ENCODE data around the gene DMAC1. TPM values are rescaled to one million over a fixed set of nuclear protein-coding genes. Genes with fewer than 3 reads are reported as not detected.

Gene DMAC1
- total RNA-seq, 2 experiments from 2014 or later: 51.1 to 52.1 TPM

DNA sequence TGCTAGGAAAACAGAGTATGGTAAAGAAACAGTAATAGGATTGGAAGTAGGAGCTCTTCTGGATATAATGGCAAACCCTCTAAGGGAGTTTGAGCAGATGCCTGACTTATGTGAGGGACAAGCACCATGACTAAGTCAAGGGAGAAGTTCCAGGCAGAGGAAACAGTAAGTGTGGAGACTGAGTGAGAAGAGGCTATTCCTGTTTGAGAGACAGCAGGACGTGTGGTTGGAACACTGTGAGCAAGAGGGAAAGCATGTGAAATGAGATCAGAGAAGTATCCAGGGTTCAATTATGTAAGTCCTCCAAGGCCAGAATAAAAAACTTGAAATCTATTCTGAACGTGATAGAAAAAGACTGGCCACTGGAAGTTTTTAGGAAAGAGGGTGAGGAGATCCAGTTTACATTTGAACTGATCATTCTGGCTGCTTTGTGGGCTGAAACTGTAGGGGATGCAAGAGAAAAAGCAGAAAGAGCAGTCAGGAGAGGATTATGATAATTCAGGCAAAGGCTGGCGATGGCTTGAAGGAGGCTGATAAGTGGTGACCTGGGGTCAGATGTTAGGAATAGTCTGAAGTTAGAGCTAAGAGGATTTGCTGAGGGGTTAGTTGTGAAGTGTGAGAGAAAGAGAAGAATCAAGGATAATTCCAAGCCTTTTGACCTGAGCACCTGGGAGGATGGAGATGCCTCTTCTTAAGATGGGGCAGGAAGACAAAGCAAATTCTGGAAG is 19.2 kb downstream of the DMAC1 start:
- no peak overlapping the region for H3K27ac Mint-ChIP-seq
- H3K4me1 Mint-ChIP-seq (ENCODE audit: low read depth): no peaks in the 10 kb centered on the region
- DNase-seq: no peak
- no peaks in the 10 kb centered on the region for H3K9me3 Mint-ChIP-seq
- intact Hi-C loops (cut with micrococcal nuclease): no loop called here
- no peak overlapping the region for H3K4me3 Mint-ChIP-seq
- no peaks in the 10 kb centered on the region for H3K27me3 Mint-ChIP-seq (ENCODE audit: low read depth)
- no peaks in the 10 kb centered on the region for H3K36me3 Mint-ChIP-seq (ENCODE audit: low read depth)
- CTCF ChIA-PET: no interaction called here

DNA sequence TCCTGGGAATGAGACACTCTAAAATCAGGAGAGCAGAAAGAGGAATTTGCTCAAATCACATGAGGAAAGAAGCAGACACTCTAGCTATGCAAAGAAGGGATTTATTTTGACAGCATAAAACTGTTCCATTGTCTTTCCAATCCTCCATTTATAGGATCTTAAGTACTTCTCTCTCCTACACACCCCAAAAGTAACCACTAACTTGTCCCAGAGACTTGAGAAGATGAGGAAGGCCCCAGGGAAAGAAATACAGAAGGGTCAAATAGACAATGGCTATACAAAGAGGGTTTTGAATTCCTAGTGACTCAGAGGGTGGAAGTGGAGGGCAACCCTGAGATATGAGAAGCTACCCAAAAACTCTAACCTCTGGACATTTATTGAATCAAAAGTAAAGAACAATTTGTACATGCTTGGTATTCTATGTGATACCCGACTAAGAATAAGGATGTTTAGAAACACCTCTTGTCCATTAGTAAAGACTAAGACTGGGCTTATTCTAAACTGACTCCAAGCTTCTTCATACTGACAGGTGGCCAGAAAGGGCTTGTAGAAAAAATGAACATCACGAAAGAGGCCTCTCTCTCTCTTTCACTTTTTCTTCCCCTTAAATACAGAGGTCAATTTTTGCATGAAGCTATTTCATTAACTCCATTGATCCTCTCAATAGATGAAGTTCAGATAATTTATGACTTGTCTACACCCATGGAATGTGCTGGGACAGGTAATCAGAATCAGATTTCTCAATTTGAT is 20.6 kb downstream of the DMAC1 start:
- CTCF ChIA-PET: no interaction called here
- Mint-ChIP-seq H3K9me3 (no peaks in the 10 kb centered on the region), H3K27ac (no peak overlapping the region)

DNA sequence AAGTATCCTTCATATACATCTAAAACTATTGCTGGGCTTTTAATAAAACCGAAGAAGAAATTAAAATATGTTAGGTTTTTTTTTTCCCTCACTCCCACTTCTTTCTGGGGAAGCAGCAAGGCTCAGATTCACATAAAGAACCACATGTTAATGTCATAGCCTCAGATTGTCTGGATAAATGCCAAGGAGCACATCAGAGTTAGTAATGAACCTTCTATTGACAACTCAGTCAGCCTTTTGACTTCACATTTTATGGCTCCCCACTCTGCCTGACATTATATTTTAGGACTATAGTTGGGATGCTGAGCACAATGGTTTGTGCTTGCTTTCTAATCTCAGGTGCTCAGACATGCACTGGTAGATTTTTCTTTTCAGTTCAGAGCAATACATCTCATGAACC is 21.8 kb downstream of the DMAC1 start:
- Mint-ChIP-seq H3K27ac (no peak overlapping the region), H3K4me1 (ENCODE audit: low read depth) (no peaks in the 10 kb centered on the region), H3K4me3 (no peak overlapping the region), H3K9me3 (no peaks in the 10 kb centered on the region), H3K36me3 (ENCODE audit: low read depth) (no peaks in the 10 kb centered on the region), H3K27me3 (ENCODE audit: low read depth) (no peaks in the 10 kb centered on the region)
- intact Hi-C loops (cut with micrococcal nuclease): no loop called here
- CTCF ChIA-PET: no interaction called here
- DNase-seq: no peak

More for the DNA sequence above, 20.6 kb downstream of the DMAC1 start:
- Mint-ChIP-seq H3K27me3 (ENCODE audit: low read depth) (no peaks in the 10 kb centered on the region), H3K36me3 (ENCODE audit: low read depth) (no peaks in the 10 kb centered on the region), H3K4me3 (no peak overlapping the region), H3K4me1 (ENCODE audit: low read depth) (no peaks in the 10 kb centered on the region)
- intact Hi-C loops (cut with micrococcal nuclease): no loop called here
- DNase-seq: no peak

DNA sequence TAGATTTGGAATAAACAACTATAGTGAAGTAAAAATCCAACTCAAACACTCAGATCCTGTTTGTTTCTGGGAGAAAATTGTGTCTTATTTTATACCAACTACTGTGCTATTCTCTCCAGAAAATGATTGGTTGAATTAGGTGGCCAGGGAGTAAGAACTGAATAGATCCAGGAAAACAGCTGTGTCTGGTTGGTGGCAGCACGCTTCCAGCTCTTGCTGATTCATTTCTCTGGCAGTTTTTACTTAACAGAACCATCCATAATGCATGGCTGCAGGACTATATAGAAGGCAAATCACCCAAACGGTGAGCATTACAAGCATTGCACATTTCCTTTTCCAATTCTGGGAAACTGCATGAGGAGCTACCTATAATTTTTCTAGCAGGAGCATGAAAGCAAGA is 29.5 kb downstream of the DMAC1 start:
- CTCF ChIA-PET: interaction anchor here (1.3 kb wide), 1 partner anchor 12 kb away, joined by 3 read pairs; no protein-coding TSS in a partner anchor
- peaks cover 2% of the 10 kb centered on the region for H3K27me3 Mint-ChIP-seq (ENCODE audit: low read depth)
- no peak for DNase-seq
- no peak overlapping the region for H3K4me3 Mint-ChIP-seq
- peaks cover 3% of the 10 kb centered on the region for H3K9me3 Mint-ChIP-seq
- H3K27ac Mint-ChIP-seq: no peak overlapping the region
- H3K4me1 Mint-ChIP-seq (ENCODE audit: low read depth): no peaks in the 10 kb centered on the region
- H3K36me3 Mint-ChIP-seq (ENCODE audit: low read depth): no peaks in the 10 kb centered on the region
- intact Hi-C loops (cut with micrococcal nuclease): no loop called here

DNA sequence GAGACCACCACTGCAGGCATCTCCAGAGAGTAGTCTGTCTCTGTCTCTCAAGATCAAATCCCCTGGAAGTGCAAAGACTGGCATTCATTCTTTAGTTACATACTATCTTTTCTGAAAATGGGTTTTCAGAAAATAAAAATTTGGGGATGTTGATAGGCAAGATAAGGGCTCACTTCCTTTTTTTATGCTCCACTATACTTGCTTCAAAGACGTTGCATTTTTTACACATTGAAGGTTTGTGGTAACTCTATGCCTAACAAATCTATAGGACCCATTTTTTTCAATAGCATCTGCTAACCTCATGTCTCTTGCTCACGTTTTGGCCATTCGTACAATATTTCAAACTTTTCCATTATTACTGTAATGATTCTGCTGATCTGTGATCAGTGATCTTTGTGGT is 37.0 kb downstream of the DMAC1 start:
- DNase-seq: no peak
- Mint-ChIP-seq H3K27me3 (ENCODE audit: low read depth) (no peaks in the 10 kb centered on the region), H3K4me1 (ENCODE audit: low read depth) (no peaks in the 10 kb centered on the region), H3K9me3 (peaks cover 8% of the 10 kb centered on the region), H3K36me3 (ENCODE audit: low read depth) (no peaks in the 10 kb centered on the region), H3K27ac (no peak overlapping the region), H3K4me3 (no peak overlapping the region)
- intact Hi-C loops (cut with micrococcal nuclease): no loop called here
- CTCF ChIA-PET: no interaction called here

DNA sequence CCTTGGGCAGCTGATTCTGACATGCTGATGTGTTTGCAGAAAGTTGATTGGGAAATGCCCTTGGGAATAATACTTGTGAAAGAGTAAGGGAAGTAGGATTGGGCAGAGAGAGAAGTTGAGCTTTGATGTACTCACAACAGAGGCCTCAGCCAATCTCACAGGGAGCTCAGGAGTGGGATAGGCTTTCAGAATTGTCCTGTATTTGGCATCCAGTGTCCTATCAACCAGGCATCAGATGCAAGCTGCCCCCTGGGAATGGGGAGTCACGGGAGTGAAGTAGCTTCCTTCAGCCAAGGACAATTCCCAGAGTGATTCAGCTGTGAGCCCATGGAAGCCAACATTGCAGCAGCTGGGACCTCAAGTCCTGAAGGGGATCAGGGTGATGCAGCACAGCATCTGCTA is 39.6 kb downstream of the DMAC1 start:
- peaks cover 4% of the 10 kb centered on the region for H3K9me3 Mint-ChIP-seq
- peaks cover 2% of the 10 kb centered on the region for H3K36me3 Mint-ChIP-seq (ENCODE audit: low read depth)
- intact Hi-C loops (cut with micrococcal nuclease): no loop called here
- no peaks in the 10 kb centered on the region for H3K27me3 Mint-ChIP-seq (ENCODE audit: low read depth)
- H3K4me3 Mint-ChIP-seq: no peak overlapping the region
- peaks cover 16% of the 10 kb centered on the region for H3K4me1 Mint-ChIP-seq (ENCODE audit: low read depth)
- CTCF ChIA-PET: no interaction called here
- DNase-seq: no peak
- no peak overlapping the region for H3K27ac Mint-ChIP-seq

DNA sequence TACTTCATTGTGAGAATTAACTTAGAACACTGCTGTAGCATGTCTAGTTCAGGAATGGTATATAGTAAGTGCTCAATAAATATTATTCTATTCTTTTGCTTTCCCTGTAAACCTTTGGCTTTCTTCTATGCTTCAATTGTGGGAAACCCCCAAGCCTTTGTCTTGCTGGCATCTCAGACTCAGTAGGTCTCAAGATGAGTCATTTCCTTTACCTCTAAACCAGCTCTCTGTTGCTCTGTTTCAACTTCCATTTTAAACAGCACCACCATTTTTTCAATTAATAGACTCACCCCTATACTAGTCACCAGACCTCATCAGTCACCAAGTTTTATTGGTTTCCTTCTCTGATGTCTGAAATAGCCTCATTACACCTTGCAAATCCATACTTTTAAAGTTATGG is 43.5 kb downstream of the DMAC1 start:
- DNase-seq: peak; percentile 46
- Mint-ChIP-seq H3K9me3 (no peaks in the 10 kb centered on the region), H3K27ac (peak overlapping the region; percentile 72), H3K27me3 (ENCODE audit: low read depth) (no peaks in the 10 kb centered on the region), H3K36me3 (ENCODE audit: low read depth) (peaks cover 2% of the 10 kb centered on the region), H3K4me3 (no peak overlapping the region), H3K4me1 (ENCODE audit: low read depth) (peaks cover 24% of the 10 kb centered on the region)
- CTCF ChIA-PET: no interaction called here
- intact Hi-C loops (cut with micrococcal nuclease): loop anchor here (1.0 to 10.0 kb wide), 4 partner anchors 43 to 429 kb away; partner anchors contain the start of gene DMAC1

DNA sequence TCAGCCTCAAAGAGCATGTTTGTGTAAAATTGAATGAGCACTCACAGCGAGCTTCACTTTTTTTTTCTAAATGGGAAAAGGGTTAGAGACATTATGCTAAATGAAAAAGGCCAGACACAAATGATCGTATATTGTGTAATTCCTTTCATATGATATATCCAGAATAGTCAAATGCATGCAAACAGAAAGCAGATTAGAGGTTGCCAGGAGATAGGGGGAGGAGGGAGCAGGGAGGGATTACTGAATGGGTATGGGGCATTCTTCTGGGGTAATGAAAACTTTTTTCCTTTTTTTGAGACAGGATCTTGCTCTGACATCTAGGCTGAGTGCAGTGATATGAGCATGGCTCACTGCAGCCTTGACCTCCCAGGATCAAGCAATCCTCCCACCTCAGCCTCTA is 47.1 kb downstream of the DMAC1 start:
- intact Hi-C loops (cut with micrococcal nuclease): loop anchor here (10.0 kb wide), 1 partner anchor 432 kb away; no protein-coding TSS in a partner anchor
- Mint-ChIP-seq H3K36me3 (ENCODE audit: low read depth) (peaks cover 2% of the 10 kb centered on the region), H3K27me3 (ENCODE audit: low read depth) (peaks cover 4% of the 10 kb centered on the region), H3K9me3 (no peaks in the 10 kb centered on the region), H3K4me3 (no peak overlapping the region), H3K4me1 (ENCODE audit: low read depth) (peaks cover 24% of the 10 kb centered on the region), H3K27ac (no peak overlapping the region)
- CTCF ChIA-PET: no interaction called here
- no peak for DNase-seq
